Pons (tissue), 1 donor: ENCODE results near the gene FBXW5.

ENCODE experiments used
- DNase-seq: peaks from one replicate; pipeline ENCODE4 v3.0.0-alpha.2; 2016; ENCODE audit warnings: low spot score

FBXW5 gene

DNA sequence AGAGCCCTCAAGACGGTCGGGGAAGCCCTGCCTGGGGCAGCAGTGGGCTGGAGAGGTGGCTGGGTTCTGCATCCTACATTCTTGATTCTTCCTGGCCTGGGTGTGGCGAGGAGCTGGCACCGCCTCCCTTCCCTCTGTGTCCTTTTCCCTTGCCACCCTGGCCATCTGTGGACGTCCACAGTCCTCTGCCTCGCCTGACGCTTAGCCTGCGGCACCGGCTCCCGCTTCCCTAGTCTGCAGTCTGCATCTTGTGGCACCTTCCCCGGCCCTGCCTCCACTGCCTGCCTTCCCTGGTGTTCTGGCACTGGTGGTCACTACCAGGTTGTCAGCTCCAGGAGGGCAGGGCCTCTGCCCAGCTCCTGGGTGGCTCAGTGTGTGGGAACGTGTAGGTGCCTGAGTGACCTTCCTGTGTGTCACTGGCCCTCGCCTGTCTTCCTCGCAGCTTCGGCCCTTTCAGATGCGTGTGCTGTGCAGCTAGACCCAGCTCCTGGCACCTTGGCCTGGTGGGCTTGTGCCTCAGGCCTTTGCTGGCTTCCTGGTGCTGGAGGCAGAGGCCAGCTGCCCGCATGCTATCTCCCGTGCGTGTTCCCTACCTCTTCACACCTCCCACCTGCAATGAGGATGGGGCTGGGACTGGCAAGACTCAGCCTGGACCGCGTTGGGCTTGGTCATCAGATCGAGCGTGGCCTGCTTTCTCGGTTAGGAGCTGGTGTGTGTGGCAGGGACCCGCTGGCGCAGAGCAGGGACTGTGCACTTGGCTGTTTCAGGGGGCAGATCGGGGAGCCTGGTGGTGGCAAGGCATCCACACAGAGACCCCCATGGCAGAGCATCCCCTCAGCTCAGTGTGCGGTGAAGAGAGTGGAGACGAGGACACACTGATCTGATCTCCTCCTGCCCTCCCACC lies 37.3 kb downstream of the FBXW5 start:
- no peak for DNase-seq

DNA sequence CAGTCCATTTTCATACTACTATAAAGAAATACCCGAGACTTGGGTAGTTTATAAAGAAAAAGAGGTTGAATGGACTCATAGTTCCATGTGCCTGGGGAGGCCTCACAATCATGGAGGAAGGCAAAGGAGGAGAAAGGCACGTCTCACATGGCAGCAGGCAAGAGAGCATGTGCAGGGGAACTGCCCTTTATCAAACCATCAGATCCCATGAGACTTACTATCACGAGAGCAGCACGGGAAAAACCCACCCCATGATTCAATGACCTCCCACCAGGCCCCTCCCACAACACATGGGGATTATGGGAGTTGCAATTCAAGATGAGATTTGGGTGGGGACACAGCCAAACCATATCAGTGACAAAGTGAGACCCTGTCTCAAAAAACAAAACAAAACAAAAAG lies 38.3 kb downstream of the FBXW5 start:
- DNase-seq = no peak

DNA sequence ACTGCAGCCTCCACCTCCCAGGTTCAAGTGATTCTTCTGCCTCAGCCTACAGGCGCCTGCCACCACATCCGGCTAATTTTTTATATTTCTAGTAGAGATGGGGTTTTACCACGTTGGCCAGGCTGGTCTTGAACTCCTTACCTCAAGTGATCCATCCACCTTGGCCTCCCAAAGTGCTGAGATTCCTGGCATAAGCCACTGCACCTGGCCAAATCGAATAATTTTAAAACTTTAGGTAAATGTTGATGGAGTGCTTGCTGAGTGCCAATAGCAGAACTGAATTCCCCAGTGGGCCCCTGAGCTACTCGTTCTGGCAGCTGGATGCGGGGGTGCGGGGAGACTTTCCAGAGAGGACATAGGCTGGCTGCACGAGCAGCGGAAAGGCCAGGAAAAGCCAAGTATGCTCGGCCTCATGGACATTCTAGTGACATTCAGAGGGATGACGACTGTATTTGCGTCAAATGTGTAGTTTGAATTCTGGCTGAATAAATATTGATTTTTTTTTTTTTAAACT lies 41.4 kb downstream of the FBXW5 start:
- DNase-seq = no peak

DNA sequence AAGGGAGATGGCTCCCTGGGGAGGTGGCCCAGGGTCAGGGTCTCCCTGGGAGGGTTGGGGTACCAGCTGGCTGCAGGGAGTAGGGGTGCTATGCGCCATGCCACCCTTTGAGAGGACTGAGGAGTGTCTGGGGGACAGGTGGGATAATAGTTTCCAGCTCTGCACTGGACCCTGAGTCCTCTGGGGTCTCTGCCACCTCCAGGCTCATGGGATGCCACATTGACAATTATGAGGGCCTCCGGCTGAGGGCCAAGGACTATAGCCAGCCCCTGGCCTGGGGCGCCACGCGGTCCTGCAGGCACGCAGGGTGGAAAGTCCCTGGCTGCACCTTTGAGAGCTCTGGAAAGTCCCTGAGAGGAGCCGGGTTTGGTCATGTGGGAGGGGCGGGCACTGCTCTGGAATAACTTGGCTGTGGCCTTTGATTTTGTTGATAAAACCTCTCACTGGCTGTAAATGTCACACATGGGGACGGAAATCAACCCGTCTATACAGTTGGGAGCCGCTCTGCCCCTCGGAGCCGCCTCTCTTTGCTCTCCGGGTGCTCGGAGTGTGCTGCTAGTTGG lies 42.2 kb downstream of the FBXW5 start:
- no peak for DNase-seq

DNA sequence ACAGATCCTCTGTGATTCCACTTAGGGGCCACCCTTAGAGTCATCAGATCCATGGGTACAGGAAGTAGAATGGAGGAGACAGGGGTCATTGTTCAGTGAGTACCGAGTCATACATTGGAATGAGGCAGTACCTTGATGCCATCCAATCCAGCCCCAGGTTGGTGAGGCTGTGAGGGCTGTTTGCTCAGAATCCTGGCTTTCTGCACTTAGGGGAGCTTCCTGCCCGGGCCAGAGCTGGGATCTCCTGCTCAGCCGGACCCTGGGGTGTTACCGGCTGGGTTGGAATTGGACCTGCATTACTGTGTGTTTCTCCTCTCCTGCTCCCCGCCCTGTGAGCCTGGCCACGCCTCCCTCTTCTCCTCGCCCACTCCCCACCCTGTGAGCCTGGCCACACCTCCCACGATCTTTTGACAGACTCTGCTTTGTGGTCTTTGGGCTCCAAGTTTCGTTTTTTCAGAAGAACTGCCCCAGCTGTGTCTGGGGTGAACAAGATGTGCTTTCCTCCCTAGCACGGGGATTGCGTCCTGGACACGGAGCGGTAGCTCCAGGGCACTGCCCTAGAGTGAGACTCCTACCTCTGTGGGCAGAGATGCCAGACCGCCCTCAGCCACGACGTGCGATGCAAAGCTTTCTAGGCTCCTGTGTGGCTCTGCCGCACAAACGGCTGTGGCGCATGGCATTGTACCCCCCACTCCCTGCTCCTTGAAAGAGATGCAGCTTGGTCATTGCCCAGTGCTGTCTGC lies 42.9 kb downstream of the FBXW5 start:
- DNase-seq = no peak

DNA sequence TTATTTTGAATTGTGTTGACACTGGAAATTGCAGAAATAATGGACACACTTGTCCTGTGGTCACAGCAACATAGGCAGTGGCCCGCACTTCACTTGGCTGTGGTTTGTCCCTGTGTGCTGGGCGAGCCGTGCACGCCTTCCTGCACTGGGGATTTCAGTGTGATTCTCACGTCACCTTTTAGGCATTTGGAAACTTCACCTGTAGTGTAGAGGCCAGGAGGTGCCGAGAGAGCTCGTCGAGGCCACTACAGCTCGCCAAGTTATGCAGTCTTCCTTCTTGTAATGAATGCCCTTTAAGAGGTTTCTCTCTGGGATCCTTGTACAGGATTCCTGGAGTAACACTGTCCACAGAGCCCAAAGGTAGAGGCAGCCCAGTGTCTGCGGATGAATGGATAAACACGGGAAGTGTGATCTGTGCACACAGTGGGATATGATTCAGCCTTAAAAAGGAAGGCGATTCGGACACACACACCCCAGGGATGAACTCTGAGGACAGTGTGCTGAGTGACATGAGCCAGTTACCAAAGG lies 43.5 kb downstream of the FBXW5 start:
- no peak for DNase-seq

DNA sequence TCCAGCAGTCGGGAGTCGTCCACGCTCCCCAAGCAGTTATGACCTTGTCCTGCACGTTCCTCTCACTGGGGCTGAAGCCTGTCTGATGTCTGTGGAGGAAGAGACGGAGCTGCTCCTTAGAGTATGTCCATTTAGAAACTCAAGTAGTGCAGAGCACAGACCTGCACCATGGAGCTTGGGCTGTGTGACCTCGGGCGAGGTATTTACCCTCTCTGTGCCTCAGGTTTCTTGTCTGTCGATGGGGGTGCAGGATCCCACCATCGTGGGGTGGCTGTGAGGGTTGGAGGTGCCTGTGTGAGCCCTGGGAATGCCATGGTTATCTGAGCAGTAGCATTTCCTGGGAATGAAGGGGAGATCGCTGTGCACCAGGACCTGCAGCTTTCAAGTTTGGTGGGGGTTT lies 44.0 kb downstream of the FBXW5 start:
- no peak for DNase-seq

DNA sequence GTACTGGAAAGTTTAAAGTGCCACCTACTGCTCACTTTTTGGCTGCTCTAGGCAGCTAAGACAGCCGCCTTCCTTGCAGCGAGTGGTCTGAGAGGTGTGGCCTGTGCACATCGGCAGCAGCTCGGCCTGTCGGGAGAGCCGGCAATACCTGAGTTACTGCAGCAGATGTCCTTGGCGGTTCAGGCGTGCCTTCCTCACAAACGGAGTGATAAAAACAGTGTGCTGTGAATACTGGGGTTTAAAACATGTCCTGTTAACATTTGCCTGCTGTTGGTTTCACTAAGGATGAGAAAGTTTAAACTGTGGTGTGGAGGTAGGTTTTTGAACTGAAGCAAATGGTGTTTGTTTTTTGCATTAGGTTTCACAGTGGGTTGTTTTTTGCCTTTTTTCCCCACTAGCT lies 45.3 kb downstream of the FBXW5 start:
- no peak for DNase-seq

DNA sequence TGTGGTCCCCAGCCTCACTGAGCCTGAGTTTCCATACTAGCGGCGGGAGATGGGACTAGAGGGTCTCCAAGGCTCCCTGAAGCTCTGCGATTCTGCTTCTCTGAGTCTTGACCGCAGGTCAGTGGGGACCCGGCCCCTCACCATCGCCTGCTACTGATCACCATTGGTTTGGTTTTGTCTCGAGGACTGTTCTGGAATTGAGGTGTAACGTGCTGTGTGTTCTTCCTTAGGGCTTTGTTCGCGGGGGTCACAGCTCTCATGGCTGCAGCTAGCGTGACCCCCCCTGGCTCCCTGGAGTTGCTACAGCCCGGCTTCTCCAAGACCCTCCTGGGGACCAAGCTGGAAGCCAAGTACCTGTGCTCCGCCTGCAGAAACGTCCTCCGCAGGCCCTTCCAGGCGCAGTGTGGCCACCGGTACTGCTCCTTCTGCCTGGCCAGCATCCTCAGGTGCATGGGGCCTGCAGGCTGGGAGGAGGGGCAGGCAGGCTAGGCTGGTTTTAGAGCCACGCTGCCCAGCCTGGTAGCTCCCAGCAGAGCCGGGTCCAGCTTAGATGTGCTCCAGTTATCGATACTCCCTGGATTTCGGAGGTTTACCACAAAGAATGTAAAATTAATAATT lies 45.9 kb downstream of the FBXW5 start:
- DNase-seq = no peak

DNA sequence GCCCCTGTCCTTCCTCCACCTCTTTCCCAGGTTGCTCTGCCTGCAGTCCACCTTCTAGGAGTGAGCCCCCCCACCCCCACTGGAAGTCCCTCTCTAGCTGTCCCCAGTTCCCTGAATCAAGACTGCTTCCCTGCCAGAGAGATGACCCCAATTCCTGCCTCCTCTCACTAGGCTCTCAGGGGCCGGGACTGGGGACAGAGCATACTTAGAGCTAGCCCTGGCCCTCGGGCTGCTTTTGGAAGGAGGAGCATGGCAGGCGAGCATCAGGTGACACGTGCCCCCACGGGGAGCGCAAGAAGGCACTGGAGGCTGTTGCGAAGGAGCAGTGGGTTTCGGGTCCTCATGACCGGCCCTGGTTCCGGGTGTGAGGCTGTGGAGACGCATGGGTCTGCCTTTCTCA lies 48.5 kb downstream of the FBXW5 start:
- DNase-seq = no peak

DNA sequence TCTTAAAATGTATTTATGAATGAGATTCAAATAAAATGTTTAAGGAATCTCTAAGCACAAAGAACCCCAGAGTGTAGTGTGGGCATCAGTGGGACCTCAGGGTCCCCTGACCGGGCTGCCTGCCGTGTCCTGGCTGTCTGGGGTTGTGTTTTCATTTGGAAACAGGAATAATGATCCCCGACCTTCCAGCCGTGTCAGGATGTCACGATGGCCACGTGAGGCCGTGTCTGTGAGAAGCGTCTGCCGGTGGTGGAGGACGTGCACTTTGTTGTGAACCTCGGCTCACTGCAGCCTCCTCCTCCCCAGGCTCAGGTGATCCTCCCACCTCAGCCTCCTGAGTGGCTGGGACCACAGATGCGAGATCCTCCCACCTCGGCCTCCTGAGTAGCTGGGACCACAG lies 53.9 kb downstream of the FBXW5 start:
- no peak for DNase-seq
